SK-N-MC (cell line): ENCODE results near the gene CTLA4.

Experiments
- DNase-seq: peaks from one replicate; pipeline ENCODE4 v3.0.0-alpha.2; 2011; ENCODE audit warnings: low read depth, low spot score
- H3K27ac ChIP-seq: fragments of 200-600 bp; sonication (generic); 2 replicates; pipeline ENCODE4 v1.5.1; 2016; ENCODE audit warnings: mixed run types
- H3K36me3 ChIP-seq: fragments of 200-600 bp; sonication (generic); 2 replicates; pipeline ENCODE4 v1.6.1; 2017; ENCODE audit warnings: antibody characterized with exemption, low read length, mixed read lengths; ENCODE audit not compliant: insufficient read depth
- H3K4me3 ChIP-seq: fragments of 200-600 bp; sonication (generic); 2 replicates; pipeline ENCODE4 v1.5.1; 2016
- H3K9ac ChIP-seq: fragments of 200-600 bp; sonication (generic); 2 replicates; pipeline ENCODE4 v1.8.0; 2017; ENCODE audit warnings: mixed run types, mixed read lengths; ENCODE audit not compliant: insufficient read length
- H3K9me3 ChIP-seq: fragments of 200-600 bp; sonication (generic); 2 replicates; pipeline ENCODE4 v1.6.1; 2017; ENCODE audit warnings: low read depth, mild to moderate bottlenecking, antibody characterized with exemption, low read length, moderate library complexity, mixed read lengths
- EZH2 ChIP-seq: fragments of 200-600 bp; sonication (generic); IDR thresholded peaks from one replicate; pipeline ENCODE4 v1.6.1; 2017; ENCODE audit warnings: antibody characterized with exemption
- FOXP2 ChIP-seq: optimal IDR thresholded peaks from 2 replicates; pipeline ENCODE3; 2011; ENCODE audit warnings: mild to moderate bottlenecking, moderate library complexity; ENCODE audit not compliant: insufficient read depth; ENCODE audit errors: extremely low read length, control extremely low read depth
- POLR2AphosphoS5 ChIP-seq: IDR thresholded peaks from 2 replicates; pipeline ENCODE4 v1.6.1; 2012; ENCODE audit warnings: mild to moderate bottlenecking, low read depth, low read length, borderline replicate concordance

Gene CTLA4

GRCh38 chr2:203905656-203906055 is 38.1 kb downstream of the CTLA4 start:
- H3K36me3 ChIP-seq = no peaks in the 10 kb centered on the region
- no peaks in the 10 kb centered on the region for H3K9me3 ChIP-seq
- DNase-seq = no peak
- no peak overlapping the region for H3K4me3 ChIP-seq
- H3K9ac ChIP-seq = no peak overlapping the region
- TF ChIP-seq POLR2AphosphoS5 (no peak), EZH2 (no peak), FOXP2 (no peak)
- H3K27ac ChIP-seq = no peak overlapping the region

- Histone ChIP-seq H3K4me3 (no peak overlapping the region), H3K9me3 (no peaks in the 10 kb centered on the region), H3K27ac (no peak overlapping the region), H3K9ac (no peak overlapping the region), H3K36me3 (no peaks in the 10 kb centered on the region)
- TF ChIP-seq POLR2AphosphoS5 (no peak), FOXP2 (no peak), EZH2 (no peak)
- no peak for DNase-seq
Observed at GRCh38 chr2:203908066-203908796, 40.7 kb downstream of the CTLA4 start.

- H3K27ac ChIP-seq = no peak overlapping the region
- H3K4me3 ChIP-seq = no peak overlapping the region
- no peaks in the 10 kb centered on the region for H3K9me3 ChIP-seq
- TF ChIP-seq POLR2AphosphoS5 (no peak), FOXP2 (no peak), EZH2 (no peak)
- DNase-seq = no peak
- H3K9ac ChIP-seq = no peak overlapping the region
- H3K36me3 ChIP-seq = no peaks in the 10 kb centered on the region
Observed at GRCh38 chr2:203908797-203909185, 41.2 kb downstream of the CTLA4 start.

- no peak for TF ChIP-seq POLR2AphosphoS5
- Histone ChIP-seq H3K36me3 (no peaks in the 10 kb centered on the region), H3K27ac (no peak overlapping the region), H3K9ac (peak overlapping the region; percentile 52), H3K9me3 (no peaks in the 10 kb centered on the region), H3K4me3 (peak overlapping the region; percentile 23; the same call in 1 of the 2 replicates)
- DNase-seq = peak; percentile 35
Observed at GRCh38 chr2:203909261-203909967, 41.8 kb downstream of the CTLA4 start.

- DNase-seq = no peak
- Histone ChIP-seq H3K4me3 (peak overlapping the region; percentile 23; the same call in 1 of the 2 replicates), H3K27ac (no peak overlapping the region), H3K9ac (peak overlapping the region; percentile 52), H3K9me3 (no peaks in the 10 kb centered on the region), H3K36me3 (no peaks in the 10 kb centered on the region)
- no peak for TF ChIP-seq FOXP2
- no peak for TF ChIP-seq EZH2
- TF ChIP-seq POLR2AphosphoS5 = no peak
Observed at GRCh38 chr2:203909974-203910373, 42.4 kb downstream of the CTLA4 start.

GRCh38 chr2:203913947-203914346 is 46.4 kb downstream of the CTLA4 start:
- no peak overlapping the region for H3K4me3 ChIP-seq
- H3K27ac ChIP-seq = no peak overlapping the region
- no peak for TF ChIP-seq POLR2AphosphoS5
- no peak for TF ChIP-seq EZH2
- TF ChIP-seq FOXP2 = no peak
- DNase-seq = no peak
- no peak overlapping the region for H3K9ac ChIP-seq
- no peaks in the 10 kb centered on the region for H3K9me3 ChIP-seq
- no peaks in the 10 kb centered on the region for H3K36me3 ChIP-seq

- no peak for TF ChIP-seq POLR2AphosphoS5
- no peak for TF ChIP-seq FOXP2
- H3K4me3 ChIP-seq = no peak overlapping the region
- DNase-seq = no peak
- no peaks in the 10 kb centered on the region for H3K9me3 ChIP-seq
- no peaks in the 10 kb centered on the region for H3K36me3 ChIP-seq
- H3K9ac ChIP-seq = no peak overlapping the region
- H3K27ac ChIP-seq = no peak overlapping the region
Observed at GRCh38 chr2:203914546-203915182, 47.1 kb downstream of the CTLA4 start.

- TF ChIP-seq EZH2 (no peak), FOXP2 (no peak), POLR2AphosphoS5 (no peak)
- no peak overlapping the region for H3K4me3 ChIP-seq
Observed at GRCh38 chr2:203915256-203915655, 47.7 kb downstream of the CTLA4 start.

More at GRCh38 chr2:203915256-203915655, 47.7 kb downstream of the CTLA4 start:
- no peaks in the 10 kb centered on the region for H3K9me3 ChIP-seq
- DNase-seq = no peak
- H3K27ac ChIP-seq = no peak overlapping the region
- H3K9ac ChIP-seq = no peak overlapping the region
- no peaks in the 10 kb centered on the region for H3K36me3 ChIP-seq
